ENCODE data around the gene PHAX.

Gene PHAX

GRCh38 chr5:126562823-126563222 is 37.9 kb upstream of the PHAX start:
- TF ChIP-seq CTCF (IDR thresholded peaks at IDR 0.05; ENCODE audit: insufficient read depth, low read length), result no peak
- TF ChIP-seq GABPA (IDR thresholded peaks at IDR 0.05; ENCODE audit: low read depth), result no peak
- no peak for TF ChIP-seq SPI1 (IDR thresholded peaks at IDR 0.05; ENCODE audit: borderline replicate concordance, low read depth)
- TF ChIP-seq POLR2AphosphoS5 (IDR thresholded peaks at IDR 0.05; ENCODE audit: low read depth), result no peak
- TF ChIP-seq, protein P1, sequence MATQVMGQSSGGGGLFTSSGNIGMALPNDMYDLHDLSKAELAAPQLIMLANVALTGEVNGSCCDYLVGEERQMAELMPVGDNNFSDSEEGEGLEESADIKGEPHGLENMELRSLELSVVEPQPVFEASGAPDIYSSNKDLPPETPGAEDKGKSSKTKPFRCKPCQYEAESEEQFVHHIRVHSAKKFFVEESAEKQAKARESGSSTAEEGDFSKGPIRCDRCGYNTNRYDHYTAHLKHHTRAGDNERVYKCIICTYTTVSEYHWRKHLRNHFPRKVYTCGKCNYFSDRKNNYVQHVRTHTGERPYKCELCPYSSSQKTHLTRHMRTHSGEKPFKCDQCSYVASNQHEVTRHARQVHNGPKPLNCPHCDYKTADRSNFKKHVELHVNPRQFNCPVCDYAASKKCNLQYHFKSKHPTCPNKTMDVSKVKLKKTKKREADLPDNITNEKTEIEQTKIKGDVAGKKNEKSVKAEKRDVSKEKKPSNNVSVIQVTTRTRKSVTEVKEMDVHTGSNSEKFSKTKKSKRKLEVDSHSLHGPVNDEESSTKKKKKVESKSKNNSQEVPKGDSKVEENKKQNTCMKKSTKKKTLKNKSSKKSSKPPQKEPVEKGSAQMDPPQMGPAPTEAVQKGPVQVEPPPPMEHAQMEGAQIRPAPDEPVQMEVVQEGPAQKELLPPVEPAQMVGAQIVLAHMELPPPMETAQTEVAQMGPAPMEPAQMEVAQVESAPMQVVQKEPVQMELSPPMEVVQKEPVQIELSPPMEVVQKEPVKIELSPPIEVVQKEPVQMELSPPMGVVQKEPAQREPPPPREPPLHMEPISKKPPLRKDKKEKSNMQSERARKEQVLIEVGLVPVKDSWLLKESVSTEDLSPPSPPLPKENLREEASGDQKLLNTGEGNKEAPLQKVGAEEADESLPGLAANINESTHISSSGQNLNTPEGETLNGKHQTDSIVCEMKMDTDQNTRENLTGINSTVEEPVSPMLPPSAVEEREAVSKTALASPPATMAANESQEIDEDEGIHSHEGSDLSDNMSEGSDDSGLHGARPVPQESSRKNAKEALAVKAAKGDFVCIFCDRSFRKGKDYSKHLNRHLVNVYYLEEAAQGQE (IDR thresholded peaks at IDR 0.05; ENCODE audit: insufficient replicate concordance, low read depth), result no peak
- DNase-seq (ENCODE audit: low read depth in 1 of 2, low spot score in 1 of 2), result no peak
- no peaks in the 10 kb centered on the region for H3K27me3 ChIP-seq (ENCODE audit: insufficient read depth, poor library complexity, severe bottlenecking)
- no peak overlapping the region for H3K27ac ChIP-seq (replicated peaks)
- H3K4me3 ChIP-seq (replicated peaks; ENCODE audit: insufficient read depth, low read length), result no peak overlapping the region

DNA sequence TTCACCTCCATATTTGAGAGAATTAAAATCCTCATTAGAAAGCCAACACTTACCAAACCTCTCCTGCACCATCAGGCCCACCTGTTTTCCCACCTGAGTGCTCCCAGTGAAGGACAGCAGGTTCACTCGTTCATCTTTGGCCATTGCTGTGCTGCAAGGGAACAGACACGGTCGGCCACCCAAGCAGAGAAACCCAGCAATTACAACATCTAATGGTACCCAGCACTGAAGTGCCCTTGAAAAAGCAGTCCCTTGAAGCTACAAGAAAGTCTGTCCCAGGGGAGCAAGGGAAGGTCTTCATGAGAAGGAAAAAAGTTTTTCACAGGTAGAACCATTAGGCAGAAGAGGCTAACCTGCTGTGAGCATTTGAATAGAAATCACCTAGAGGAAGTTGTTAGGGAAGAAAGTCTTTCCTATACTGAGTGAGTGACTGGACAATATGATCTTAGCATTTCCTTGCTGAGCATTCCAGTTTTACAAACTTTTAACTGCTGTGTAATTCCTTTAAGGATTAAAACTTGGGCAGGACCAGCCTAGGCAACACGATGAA is 32.5 kb upstream of the PHAX start:
- TF ChIP-seq, protein P1 (IDR thresholded peaks at IDR 0.05; ENCODE audit: insufficient replicate concordance, low read depth), result no peak
- TF ChIP-seq CTCF (IDR thresholded peaks at IDR 0.05; ENCODE audit: insufficient read depth, low read length), result no peak
- no peak for TF ChIP-seq POLR2AphosphoS5 (IDR thresholded peaks at IDR 0.05; ENCODE audit: low read depth)
- TF ChIP-seq SPI1 (IDR thresholded peaks at IDR 0.05; ENCODE audit: borderline replicate concordance, low read depth), result no peak
- TF ChIP-seq GABPA (IDR thresholded peaks at IDR 0.05; ENCODE audit: low read depth), result no peak
- no peak for DNase-seq (ENCODE audit: low read depth in 1 of 2, low spot score in 1 of 2)
- Histone ChIP-seq H3K27ac (replicated peaks) (no peak overlapping the region), H3K4me3 (replicated peaks; ENCODE audit: insufficient read depth, low read length) (no peak overlapping the region), H3K27me3 (ENCODE audit: insufficient read depth, poor library complexity, severe bottlenecking) (no peaks in the 10 kb centered on the region)

DNA sequence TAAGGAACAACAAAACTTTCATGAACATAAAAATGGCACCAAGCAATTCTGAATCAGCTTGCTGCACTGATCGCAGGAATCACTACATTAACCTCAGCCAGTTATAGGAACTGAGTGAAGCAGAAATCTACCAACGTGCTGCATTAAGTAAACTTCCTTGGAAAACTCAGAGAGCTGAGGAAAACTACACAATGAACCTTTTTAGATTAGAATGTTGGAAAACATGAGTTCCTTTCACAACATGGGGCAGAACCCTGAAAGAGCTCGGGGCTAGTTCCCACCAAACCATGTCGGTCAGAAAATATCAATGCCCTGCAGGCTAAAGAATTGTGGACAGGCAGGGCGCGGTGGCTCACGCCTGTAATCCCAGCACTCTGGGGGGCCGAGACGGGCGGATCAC is 25.1 kb upstream of the PHAX start:
- Histone ChIP-seq H3K27ac (replicated peaks) (no peak overlapping the region), H3K4me3 (replicated peaks; ENCODE audit: insufficient read depth, low read length) (no peak overlapping the region), H3K27me3 (ENCODE audit: insufficient read depth, poor library complexity, severe bottlenecking) (no peaks in the 10 kb centered on the region)
- no peak for DNase-seq (ENCODE audit: low read depth in 1 of 2, low spot score in 1 of 2)
- TF ChIP-seq, protein P1 (IDR thresholded peaks at IDR 0.05; ENCODE audit: insufficient replicate concordance, low read depth), result no peak
- no peak for TF ChIP-seq SPI1 (IDR thresholded peaks at IDR 0.05; ENCODE audit: borderline replicate concordance, low read depth)
- TF ChIP-seq CTCF (IDR thresholded peaks at IDR 0.05; ENCODE audit: insufficient read depth, low read length), result no peak
- no peak for TF ChIP-seq POLR2AphosphoS5 (IDR thresholded peaks at IDR 0.05; ENCODE audit: low read depth)
- TF ChIP-seq GABPA (IDR thresholded peaks at IDR 0.05; ENCODE audit: low read depth), result no peak

Measured in HL-60 (cell line).